Smooth muscle cell (in vitro differentiated cells): ENCODE data around the gene IFT43. TPM values are rescaled to one million over a fixed set of nuclear protein-coding genes. Genes with fewer than 3 reads are reported as not detected.

Source experiments
- DNase-seq: peaks from one replicate; lab custom pipeline; 2025; ENCODE audit not compliant: unreplicated experiment; lab: John Stamatoyannopoulos, UW
- H2AFZ ChIP-seq: fragments of 200-600 bp; sonication (generic); 2 replicates; pipeline ENCODE4 v1.6.0; 2016; ENCODE audit warnings: antibody characterized with exemption, low read depth, mild to moderate bottlenecking
- H3F3A ChIP-seq: fragments of 200-600 bp; sonication (generic); 2 replicates; pipeline ENCODE4 v1.6.0; 2017; ENCODE audit warnings: antibody characterized with exemption, low read depth
- H3K27ac ChIP-seq: fragments of 200-600 bp; sonication (generic); 2 replicates; pipeline ENCODE4 v1.5.1; 2016; ENCODE audit warnings: low read depth, mild to moderate bottlenecking
- H3K27me3 ChIP-seq: fragments of 200-600 bp; sonication (generic); 2 replicates; pipeline ENCODE4 v1.6.1; 2016; ENCODE audit warnings: low read depth, mild to moderate bottlenecking
- H3K36me3 ChIP-seq: fragments of 200-600 bp; sonication (generic); 2 replicates; pipeline ENCODE4 v1.5.1; 2016; ENCODE audit warnings: low read depth
- H3K4me1 ChIP-seq: fragments of 200-600 bp; sonication (generic); 2 replicates; pipeline ENCODE4 v1.5.1; 2016; ENCODE audit warnings: low read depth
- H3K4me2 ChIP-seq: fragments of 200-600 bp; sonication (generic); 2 replicates; pipeline ENCODE4 v1.6.0; 2016; ENCODE audit warnings: mild to moderate bottlenecking
- H3K4me3 ChIP-seq: fragments of 200-600 bp; sonication (generic); 2 replicates; pipeline ENCODE4 v1.5.1; 2016; ENCODE audit warnings: mild to moderate bottlenecking
- H3K79me2 ChIP-seq: fragments of 200-600 bp; sonication (generic); 2 replicates; pipeline ENCODE4 v1.6.0; 2016; ENCODE audit warnings: low read depth, mild to moderate bottlenecking
- H3K9ac ChIP-seq: fragments of 200-600 bp; sonication (generic); 2 replicates; pipeline ENCODE4 v1.6.0; 2016; ENCODE audit warnings: low read depth
- H3K9me3 ChIP-seq: fragments of 200-600 bp; sonication (generic); replicated peaks from 2 replicates; pipeline ENCODE4 v1.5.1; 2016; ENCODE audit warnings: low read depth
- H4K20me1 ChIP-seq: fragments of 200-600 bp; sonication (generic); 2 replicates; pipeline ENCODE4 v1.6.0; 2016; ENCODE audit warnings: low read depth
- WGBS: methylation state at CpG from one replicate; pipeline ENCODE4 v1.1.7; 2016; ENCODE audit warnings: low lambda C conversion rate; 5-methylcytosine and 5-hydroxymethylcytosine counted together
- polyA plus RNA-seq: library from polyadenylated mRNA; unstranded; fragments of >200 nt; fragmentation: Nextera tagmentation; extraction: Ambion mirVana; gene quantifications from 2 replicates; pipeline ENCODE4 v1.2.1, GENCODE V29; 2016
- total RNA-seq: library from RNA; depleted of rRNA; stranded (reverse); fragments of >200 nt; gene quantifications from 2 replicates; pipeline ENCODE4 v1.2.3, GENCODE V29; 2014
- TF ChIP-seq, protein P1 (sequence below): fragments of 200-600 bp; sonication (generic); IDR thresholded peaks from 2 replicates; pipeline ENCODE4 v1.5.1; 2017; ENCODE audit warnings: borderline replicate concordance, mild to moderate bottlenecking, antibody characterized with exemption; ENCODE audit not compliant: insufficient read depth, poor library complexity, severe bottlenecking

IFT43 gene
- total and polyA plus RNA-seq, 2 experiments from 2014 or later: 46.9 to 63.0 TPM

DNA sequence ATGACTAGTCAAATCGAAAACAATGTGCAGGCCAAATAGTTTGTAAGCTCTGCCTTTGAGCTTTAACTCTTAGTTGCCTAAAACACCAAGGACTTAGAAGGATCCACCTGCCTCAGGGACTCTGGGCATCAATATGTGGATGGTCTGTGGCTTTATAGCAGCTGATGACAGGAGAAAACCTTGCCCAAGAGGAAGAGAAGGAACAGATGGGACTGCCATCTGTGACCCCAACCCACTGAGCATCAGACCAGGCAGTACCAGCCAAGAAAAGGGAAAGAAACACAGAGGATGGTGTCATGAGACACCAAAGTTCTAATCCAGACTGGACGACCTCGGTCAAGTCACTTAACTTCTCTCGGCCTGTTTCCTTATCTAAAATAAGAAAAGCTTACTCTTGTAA is 16.4 kb upstream of the IFT43 start:
- H3K4me2 ChIP-seq: no peak overlapping the region
- no peaks in the 10 kb centered on the region for H3F3A ChIP-seq
- no peak overlapping the region for H3K27ac ChIP-seq
- no peaks in the 10 kb centered on the region for H3K9me3 ChIP-seq
- H2AFZ ChIP-seq: no peak overlapping the region
- peaks cover 13% of the 10 kb centered on the region for H3K36me3 ChIP-seq
- H3K27me3 ChIP-seq: no peaks in the 10 kb centered on the region
- H3K4me1 ChIP-seq: no peaks in the 10 kb centered on the region
- peaks cover 6% of the 10 kb centered on the region for H3K79me2 ChIP-seq
- no peak overlapping the region for H3K9ac ChIP-seq
- DNase-seq: no peak
- WGBS: 82% methylated on average over 4 of the region's 4 CpGs
- H3K4me3 ChIP-seq: no peak overlapping the region
- TF ChIP-seq, protein P1, sequence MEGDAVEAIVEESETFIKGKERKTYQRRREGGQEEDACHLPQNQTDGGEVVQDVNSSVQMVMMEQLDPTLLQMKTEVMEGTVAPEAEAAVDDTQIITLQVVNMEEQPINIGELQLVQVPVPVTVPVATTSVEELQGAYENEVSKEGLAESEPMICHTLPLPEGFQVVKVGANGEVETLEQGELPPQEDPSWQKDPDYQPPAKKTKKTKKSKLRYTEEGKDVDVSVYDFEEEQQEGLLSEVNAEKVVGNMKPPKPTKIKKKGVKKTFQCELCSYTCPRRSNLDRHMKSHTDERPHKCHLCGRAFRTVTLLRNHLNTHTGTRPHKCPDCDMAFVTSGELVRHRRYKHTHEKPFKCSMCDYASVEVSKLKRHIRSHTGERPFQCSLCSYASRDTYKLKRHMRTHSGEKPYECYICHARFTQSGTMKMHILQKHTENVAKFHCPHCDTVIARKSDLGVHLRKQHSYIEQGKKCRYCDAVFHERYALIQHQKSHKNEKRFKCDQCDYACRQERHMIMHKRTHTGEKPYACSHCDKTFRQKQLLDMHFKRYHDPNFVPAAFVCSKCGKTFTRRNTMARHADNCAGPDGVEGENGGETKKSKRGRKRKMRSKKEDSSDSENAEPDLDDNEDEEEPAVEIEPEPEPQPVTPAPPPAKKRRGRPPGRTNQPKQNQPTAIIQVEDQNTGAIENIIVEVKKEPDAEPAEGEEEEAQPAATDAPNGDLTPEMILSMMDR: no peak
- peaks cover 33% of the 10 kb centered on the region for H4K20me1 ChIP-seq

GRCh38 chr14:75969891-75970290 is 15.7 kb upstream of the IFT43 start:
- Histone ChIP-seq H3K4me1 (no peaks in the 10 kb centered on the region), H3K36me3 (peaks cover 13% of the 10 kb centered on the region), H3K27me3 (no peaks in the 10 kb centered on the region), H3K9me3 (no peaks in the 10 kb centered on the region), H3K4me2 (no peak overlapping the region), H3K4me3 (no peak overlapping the region), H3K79me2 (peaks cover 14% of the 10 kb centered on the region), H3F3A (no peaks in the 10 kb centered on the region), H2AFZ (no peak overlapping the region), H4K20me1 (peaks cover 33% of the 10 kb centered on the region), H3K9ac (no peak overlapping the region), H3K27ac (no peak overlapping the region)
- WGBS: 76% methylated on average over 8 of the region's 8 CpGs
- TF ChIP-seq, protein P1: no peak
- no peak for DNase-seq

DNA sequence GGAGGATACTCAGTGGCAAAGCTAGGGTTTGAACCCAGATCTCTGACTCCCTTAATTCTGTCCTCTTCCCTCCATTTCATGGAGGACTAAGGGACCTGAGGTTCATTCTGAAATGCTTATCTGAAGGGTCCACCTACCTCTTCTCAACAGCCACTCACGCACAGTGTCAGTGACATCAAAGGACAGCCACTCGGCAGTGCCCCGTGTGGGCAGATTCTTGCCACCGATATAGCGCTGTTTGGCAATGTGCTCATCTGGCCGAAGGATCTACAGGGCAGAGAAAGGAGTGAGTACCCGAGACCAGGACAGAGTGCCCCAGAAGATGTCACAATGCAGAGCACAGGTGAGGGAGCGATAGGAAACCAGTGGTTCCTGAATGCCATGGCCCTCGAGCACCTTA is 14.6 kb upstream of the IFT43 start:
- Histone ChIP-seq H3K79me2 (peaks cover 22% of the 10 kb centered on the region), H3K27ac (no peak overlapping the region), H3K4me3 (no peak overlapping the region), H3K4me1 (no peaks in the 10 kb centered on the region), H3K36me3 (peaks cover 2% of the 10 kb centered on the region), H2AFZ (no peak overlapping the region), H3K27me3 (no peaks in the 10 kb centered on the region), H3K9ac (no peak overlapping the region), H3K9me3 (no peaks in the 10 kb centered on the region), H3F3A (no peaks in the 10 kb centered on the region), H4K20me1 (peaks cover 38% of the 10 kb centered on the region), H3K4me2 (no peak overlapping the region)
- TF ChIP-seq, protein P1: no peak
- 93% methylated on average over 9 of the region's 9 CpGs for WGBS
- DNase-seq: no peak

- Histone ChIP-seq H3K79me2 (peaks cover 27% of the 10 kb centered on the region), H3K4me1 (peaks cover 2% of the 10 kb centered on the region), H3K4me3 (no peak overlapping the region), H4K20me1 (peaks cover 41% of the 10 kb centered on the region), H3K27ac (no peak overlapping the region), H3K36me3 (no peaks in the 10 kb centered on the region), H3F3A (no peaks in the 10 kb centered on the region), H2AFZ (no peak overlapping the region), H3K27me3 (no peaks in the 10 kb centered on the region), H3K9me3 (no peaks in the 10 kb centered on the region), H3K9ac (no peak overlapping the region), H3K4me2 (no peak overlapping the region)
- DNase-seq: no peak
- WGBS: 96% methylated on average over 15 of the region's 15 CpGs
- TF ChIP-seq, protein P1: no peak
These were observed 14.1 kb upstream of the IFT43 start for GRCh38 chr14:75971509-75971908.
